Measurements from ENCODE around the gene METTL26. TPM values are rescaled to one million over a fixed set of nuclear protein-coding genes. Genes with fewer than 3 reads are reported as not detected.

Gene METTL26
- total and polyA plus RNA-seq, 9 of the 15 experiments (the other 6 are each of a cell fraction or from before 2014, with no cell fraction given): 7.3 to 262 (median 80.9) TPM

DNA sequence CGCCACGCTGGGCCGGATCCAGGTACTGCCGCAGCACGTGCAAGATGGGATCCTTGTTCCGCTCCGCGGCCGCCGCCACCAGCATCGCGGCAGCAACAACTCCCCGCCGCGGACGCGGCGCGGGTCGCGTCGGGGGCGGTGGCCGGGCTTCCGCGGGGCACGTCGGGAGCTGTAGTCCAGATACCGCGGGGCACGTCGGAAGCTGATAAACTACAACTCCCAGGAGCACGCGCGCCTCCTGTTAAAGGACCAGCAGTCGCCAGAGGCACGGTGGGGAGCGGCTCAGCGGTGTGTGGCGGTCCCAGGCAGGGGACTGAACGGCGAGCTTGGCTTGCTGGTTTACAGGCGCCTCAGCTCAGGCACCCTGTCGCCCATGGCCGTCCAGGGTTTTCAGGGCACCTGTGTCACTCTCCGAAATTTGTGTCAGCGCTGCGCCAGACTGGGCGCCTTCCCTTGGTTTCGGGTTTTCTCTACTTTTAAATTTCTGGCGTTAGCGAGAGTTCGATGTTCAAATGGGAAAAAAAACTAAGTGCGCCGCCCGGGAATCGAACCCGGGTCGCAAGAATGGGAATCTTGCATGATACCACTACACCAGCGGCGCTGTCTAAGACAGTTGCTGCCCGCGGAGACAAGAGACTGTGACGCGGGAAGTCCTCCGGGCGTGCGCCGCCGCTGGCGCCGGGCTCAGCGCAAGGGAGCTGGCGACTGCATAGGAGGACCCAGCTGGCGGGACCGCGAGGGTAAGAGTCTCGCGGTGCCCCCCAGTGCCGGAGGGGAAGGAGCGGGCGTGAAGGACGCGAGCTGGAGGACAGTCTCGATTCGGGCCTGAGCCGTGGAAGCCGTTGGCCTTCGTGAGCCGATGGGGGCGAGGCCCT, at the start of gene METTL26 (continued):
- no peak for TF ChIP-seq NELFE (IDR thresholded peaks at IDR 0.05; ENCODE audit: insufficient read depth, insufficient read length)
- TF ChIP-seq ZNF695 (CRISPR knock-in tag; IDR thresholded peaks at IDR 0.05): no peak
- no peak for TF ChIP-seq YBX1 (IDR thresholded peaks at IDR 0.05)
- peak; percentile 99 for TF ChIP-seq BRD9 (IDR thresholded peaks at IDR 0.05; ENCODE audit: low read depth, partially characterized antibody)
- TF ChIP-seq ETV6 (IDR thresholded peaks at IDR 0.05; ENCODE audit: borderline replicate concordance in 1 of 2, low read depth in 2 of 2, low read length in 1 of 2): no peak; a peak in 1 of 4 replicates
- TF ChIP-seq ETV6 (CRISPR knock-in tag; IDR thresholded peaks at IDR 0.05; ENCODE audit: borderline replicate concordance): no peak
- TF ChIP-seq MTA2 (IDR thresholded peaks at IDR 0.05; ENCODE audit: low read depth): no peak
- no peak for TF ChIP-seq ESRRB (CRISPR knock-in tag; IDR thresholded peaks at IDR 0.05; ENCODE audit: borderline replicate concordance)
- peak in 1 of 2 experiments; percentile 95; a peak in 3 of 4 replicates for TF ChIP-seq TBL1XR1 (IDR thresholded peaks at IDR 0.05; ENCODE audit: low read length in 2 of 2)
- TF ChIP-seq GTF2E2 (tag; IDR thresholded peaks at IDR 0.05): peak; percentile 28; the same call in 1 of the 2 replicates
- 0 out of 4 replicates have a peak, but pooled peaks of 1 of the 2 experiments have one; percentile 69 for TF ChIP-seq BCLAF1 (IDR thresholded peaks at IDR 0.05; ENCODE audit: borderline replicate concordance in 1 of 2, control insufficient read depth in 1 of 2, low read depth in 2 of 2, low read length in 1 of 2)
- TF ChIP-seq FOXA1 (IDR thresholded peaks at IDR 0.05; ENCODE audit: borderline replicate concordance): no peak
- TF ChIP-seq E2F6 (IDR thresholded peaks at IDR 0.05; ENCODE audit: borderline replicate concordance in 1 of 2, extremely low read depth in 1 of 2, insufficient read depth in 1 of 2, insufficient read length in 1 of 2, low read depth in 1 of 2, low read length in 1 of 2, poor library complexity in 1 of 2, severe bottlenecking in 1 of 2): peak; percentile 93 to 95
- TF ChIP-seq RCOR1 (IDR thresholded peaks at IDR 0.05; ENCODE audit: borderline replicate concordance in 1 of 2, low read depth in 2 of 2, low read length in 2 of 2): peak in 1 of 2 experiments; percentile 69; a peak in 2 of 4 replicates
- peak; percentile 88 for TF ChIP-seq ZNF644 (tag; IDR thresholded peaks at IDR 0.05; ENCODE audit: low read depth)
- no peak; the same call in 1 of the 2 replicates for TF ChIP-seq ZSCAN29 (IDR thresholded peaks at IDR 0.05)
- no peak; the same call in 1 of the 2 replicates for TF ChIP-seq ZNF12 (CRISPR knock-in tag; IDR thresholded peaks at IDR 0.05)
- peak; percentile 98 for TF ChIP-seq L3MBTL2 (IDR thresholded peaks at IDR 0.05)
- TF ChIP-seq HMGN3 (IDR thresholded peaks at IDR 0.05; ENCODE audit: borderline replicate concordance, extremely low read depth, insufficient read length, low read depth, low read length): peak; percentile 94
- peak; percentile 44 to 51; a peak in 1 of 4 replicates for TF ChIP-seq FOXK2 (conservative IDR thresholded peaks at IDR 0.05 in 1 of 2, IDR thresholded peaks at IDR 0.05 in 1 of 2; ENCODE audit: low read depth in 2 of 2)
- no peak for TF ChIP-seq ZNF830 (CRISPR knock-in tag; IDR thresholded peaks at IDR 0.05)
- peak; percentile 42; the same call in 1 of the 2 replicates for TF ChIP-seq POLR2AphosphoS5 (IDR thresholded peaks at IDR 0.05; ENCODE audit: control insufficient read depth, insufficient read depth, low read depth, low read length)
- no peak for TF ChIP-seq CHD4 (IDR thresholded peaks at IDR 0.05; ENCODE audit: insufficient read depth, insufficient replicate concordance, low read depth, low read length, poor library complexity, severe bottlenecking)
